Upper lobe of right lung (tissue), 1 donor: ENCODE data around the gene DOCK6. TPM values are rescaled to one million over a fixed set of nuclear protein-coding genes. Genes with fewer than 3 reads are reported as not detected.

ENCODE experiments used
- ATAC-seq: fragments of 200-7000 bp; cut with Tn5 transposase; one replicate; pipeline ENCODE4 v1.9.1; 2020; ENCODE audit warnings: mild to moderate bottlenecking, moderate library complexity
- DNase-seq: peaks from one replicate; pipeline ENCODE4 v3.0.0-alpha.2; 2020
- H3K27ac ChIP-seq: fragments of 200-600 bp; one replicate; pipeline ENCODE4 v1.8.0; 2022
- H3K27me3 ChIP-seq: fragments of 200-600 bp; one replicate; pipeline ENCODE4 v1.8.0; 2022; ENCODE audit warnings: mild to moderate bottlenecking
- H3K36me3 ChIP-seq: fragments of 200-600 bp; one replicate; pipeline ENCODE4 v1.8.0; 2022
- H3K4me1 ChIP-seq: fragments of 200-600 bp; one replicate; pipeline ENCODE4 v1.8.0; 2022
- H3K4me3 ChIP-seq: fragments of 200-600 bp; one replicate; pipeline ENCODE4 v1.8.0; 2022; ENCODE audit warnings: mild to moderate bottlenecking
- H3K9me3 ChIP-seq: fragments of 200-600 bp; one replicate; pipeline ENCODE4 v1.8.0; 2022
- CTCF ChIP-seq: fragments of 200-600 bp; IDR thresholded peaks from one replicate; pipeline ENCODE4 v1.8.0; 2022; ENCODE audit warnings: antibody characterized with exemption
- intact Hi-C: fragments of 100-400 bp; cut with DNase I; formaldehyde crosslinking; loops from one replicate; pipeline ENCODE4 v1.11.0; 2022
- total RNA-seq: library from RNA; stranded (reverse); fragmentation: NEBNext Ultra II Directional; extraction: Animal tissue kit (Norgen Biotek cat#: 25700); gene quantifications from one replicate; pipeline ENCODE4 v1.2.1, GENCODE V29; 2021
- donor health status: DM: no; HTN: yes; CAD: no; lungs with severe emphysema.

Gene DOCK6
- total RNA-seq, 1 donor from 2014 or later = 138 TPM

- Histone ChIP-seq H3K4me1 (peaks cover 65% of the 10 kb centered on the region), H3K27me3 (no peaks in the 10 kb centered on the region), H3K36me3 (peaks cover 43% of the 10 kb centered on the region), H3K4me3 (peak overlapping the region; percentile 63), H3K27ac (peak overlapping the region; percentile 55), H3K9me3 (no peaks in the 10 kb centered on the region)
- TF ChIP-seq CTCF = no peak
- no peak for ATAC-seq
- DNase-seq = no peak
- intact Hi-C loops = no loop called here
These were observed 68.2 kb downstream of the DOCK6 start for GRCh38 chr19:11194173-11194572.

- H3K4me1 ChIP-seq = peaks cover 67% of the 10 kb centered on the region
- TF ChIP-seq CTCF = no peak
- H3K4me3 ChIP-seq = no peak overlapping the region
- peak overlapping the region; percentile 55 for H3K27ac ChIP-seq
- intact Hi-C loops = no loop called here
- DNase-seq (no peak), ATAC-seq (no peak)
- no peaks in the 10 kb centered on the region for H3K27me3 ChIP-seq
- no peaks in the 10 kb centered on the region for H3K9me3 ChIP-seq
- H3K36me3 ChIP-seq = peaks cover 49% of the 10 kb centered on the region
These were observed 69.1 kb downstream of the DOCK6 start for GRCh38 chr19:11192957-11193939.

GRCh38 chr19:11191934-11192333, 70.4 kb downstream of the DOCK6 start:
- Histone ChIP-seq H3K4me1 (peaks cover 63% of the 10 kb centered on the region), H3K36me3 (peaks cover 61% of the 10 kb centered on the region), H3K27ac (no peak overlapping the region), H3K9me3 (no peaks in the 10 kb centered on the region), H3K4me3 (no peak overlapping the region), H3K27me3 (no peaks in the 10 kb centered on the region)
- DNase-seq (no peak), ATAC-seq (no peak)
- intact Hi-C loops = no loop called here
- TF ChIP-seq CTCF = no peak

- Histone ChIP-seq H3K4me1 (peaks cover 60% of the 10 kb centered on the region), H3K9me3 (no peaks in the 10 kb centered on the region), H3K27me3 (no peaks in the 10 kb centered on the region), H3K36me3 (peaks cover 67% of the 10 kb centered on the region), H3K27ac (peak overlapping the region; percentile 60), H3K4me3 (no peak overlapping the region)
- ATAC-seq (peak; percentile 74), DNase-seq (no peak)
- no peak for TF ChIP-seq CTCF
- intact Hi-C loops = no loop called here
These were observed 71.0 kb downstream of the DOCK6 start for GRCh38 chr19:11191273-11191755.

- H3K4me1 ChIP-seq = peaks cover 61% of the 10 kb centered on the region
- H3K27ac ChIP-seq = peak overlapping the region; percentile 60
- TF ChIP-seq CTCF = no peak
- no peak for DNase-seq
- H3K36me3 ChIP-seq = peaks cover 75% of the 10 kb centered on the region
- no peak for ATAC-seq
- intact Hi-C loops = no loop called here
- no peaks in the 10 kb centered on the region for H3K27me3 ChIP-seq
- H3K4me3 ChIP-seq = no peak overlapping the region
- no peaks in the 10 kb centered on the region for H3K9me3 ChIP-seq
These were observed 71.8 kb downstream of the DOCK6 start for GRCh38 chr19:11190501-11190900.
